Ishikawa (cell line): ENCODE measurements around the gene ZNF672.

ENCODE experiments used
- CEBPB ChIP-seq: IDR thresholded peaks from 2 replicates; pipeline ENCODE4 v1.6.1; 2012
- CREB1 ChIP-seq: IDR thresholded peaks from 2 replicates; pipeline ENCODE4 v1.6.1; 2012; ENCODE audit warnings: low read depth
- EP300 ChIP-seq: IDR thresholded peaks from 2 replicates; pipeline ENCODE4 v1.6.1; 2012; ENCODE audit warnings: borderline replicate concordance
- REST ChIP-seq: IDR thresholded peaks from 2 replicates; pipeline ENCODE4 v1.6.1; 2012; ENCODE audit warnings: low read depth, mild to moderate bottlenecking
- TAF1 ChIP-seq: IDR thresholded peaks from 2 replicates; pipeline ENCODE4 v1.6.1; 2012; ENCODE audit warnings: low read depth, mild to moderate bottlenecking
- YY1 ChIP-seq: IDR thresholded peaks from 2 replicates; pipeline ENCODE4 v1.6.1; 2012; ENCODE audit warnings: low read depth
- TF ChIP-seq, protein P1 (sequence below): IDR thresholded peaks from 2 replicates; pipeline ENCODE4 v1.6.1; 2012
- TF ChIP-seq, protein P2 (sequence below): IDR thresholded peaks from 2 replicates; pipeline ENCODE4 v1.6.1; 2012

DNA sequence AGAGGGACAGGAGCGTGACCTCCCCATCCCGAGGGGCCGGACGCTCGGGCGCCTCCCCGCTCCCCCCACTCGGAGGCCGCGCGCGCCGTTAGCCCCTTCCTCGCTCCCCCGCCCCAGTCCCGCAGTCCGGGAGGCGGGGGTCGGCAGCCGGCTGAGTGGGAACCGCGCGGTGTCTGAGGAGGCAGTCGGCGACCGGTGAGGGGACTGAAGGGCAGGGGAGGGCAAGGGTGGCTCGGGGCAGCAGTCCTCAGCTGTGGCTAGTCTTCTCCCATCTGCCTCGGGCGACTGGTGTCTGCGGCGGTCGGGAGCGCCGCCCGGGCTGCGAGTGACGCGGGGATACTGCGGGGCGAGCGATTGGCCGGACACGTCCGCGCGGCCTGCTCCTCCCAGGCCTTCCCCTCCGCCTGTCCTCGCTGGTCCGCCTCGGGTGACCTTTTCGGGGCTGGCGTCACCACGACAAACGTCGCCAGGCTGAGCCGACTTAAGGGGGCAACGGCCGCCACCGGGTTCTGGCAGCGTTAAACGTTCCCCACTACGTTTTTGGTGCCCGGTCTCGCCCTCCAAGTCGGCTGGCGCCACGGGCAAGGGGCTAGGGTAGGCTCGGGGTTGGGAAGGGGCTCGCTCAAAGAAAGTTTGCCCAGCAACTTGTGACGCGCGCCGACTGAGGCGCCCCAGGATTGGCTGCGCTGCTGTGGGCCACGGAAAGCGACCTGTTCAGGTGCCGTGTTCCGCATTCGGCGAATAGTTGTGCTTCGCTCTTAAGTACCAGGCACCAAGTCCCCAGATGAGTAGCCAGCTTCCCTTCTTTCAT, 538 bp downstream of the ZNF672 start:
- peak; percentile 85 for TF ChIP-seq TAF1
- TF ChIP-seq, protein P1, sequence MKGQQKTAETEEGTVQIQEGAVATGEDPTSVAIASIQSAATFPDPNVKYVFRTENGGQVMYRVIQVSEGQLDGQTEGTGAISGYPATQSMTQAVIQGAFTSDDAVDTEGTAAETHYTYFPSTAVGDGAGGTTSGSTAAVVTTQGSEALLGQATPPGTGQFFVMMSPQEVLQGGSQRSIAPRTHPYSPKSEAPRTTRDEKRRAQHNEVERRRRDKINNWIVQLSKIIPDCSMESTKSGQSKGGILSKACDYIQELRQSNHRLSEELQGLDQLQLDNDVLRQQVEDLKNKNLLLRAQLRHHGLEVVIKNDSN: no peak
- TF ChIP-seq REST: no peak
- peak; percentile 22; the same call in 1 of the 2 replicates for TF ChIP-seq EP300
- TF ChIP-seq, protein P2, sequence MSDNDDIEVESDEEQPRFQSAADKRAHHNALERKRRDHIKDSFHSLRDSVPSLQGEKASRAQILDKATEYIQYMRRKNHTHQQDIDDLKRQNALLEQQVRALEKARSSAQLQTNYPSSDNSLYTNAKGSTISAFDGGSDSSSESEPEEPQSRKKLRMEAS: peak; percentile 75; the same call in 1 of the 2 replicates
- peak; percentile 93 for TF ChIP-seq CREB1
- TF ChIP-seq YY1: no peak; the same call in none of the 2 replicates
- TF ChIP-seq CEBPB: no peak
